ENCODE measurements around the gene PLXNA4.

Gene PLXNA4

GRCh38 chr7:132381742-132382472, 194.4 kb downstream of the PLXNA4 start:
- Histone ChIP-seq H4K8ac (ENCODE audit: low read depth, low read length) (no peak overlapping the region), H3K23ac (ENCODE audit: low read length) (no peak overlapping the region), H4K91ac (ENCODE audit: low read depth, low read length) (no peak overlapping the region), H2AFZ (ENCODE audit: insufficient read depth, low read length, poor library complexity) (no peak overlapping the region), H2BK5ac (ENCODE audit: low read depth, low read length, poor library complexity) (no peak overlapping the region), H3K18ac (ENCODE audit: low read length) (no peak overlapping the region), H3K79me1 (ENCODE audit: low read length) (no peaks in the 10 kb centered on the region), H2BK120ac (ENCODE audit: insufficient read depth, low read length, poor library complexity) (no peak overlapping the region), H3K9me3 (ENCODE audit: insufficient read depth, low read depth, low read length) (peaks cover 2% of the 10 kb centered on the region), H3K9ac (ENCODE audit: low read length) (no peak overlapping the region), H2BK12ac (ENCODE audit: low read length) (no peak overlapping the region), H3K14ac (ENCODE audit: low read length) (no peak overlapping the region), H3K27ac (ENCODE audit: low read depth, low read length) (no peak overlapping the region), H3K79me2 (ENCODE audit: control insufficient read depth, insufficient read depth, low read length, poor library complexity) (no peaks in the 10 kb centered on the region), H3K4ac (ENCODE audit: low read depth, low read length) (no peak overlapping the region), H3K4me3 (ENCODE audit: low read depth, low read length) (no peak overlapping the region), H3K36me3 (ENCODE audit: control insufficient read depth in 1 of 2, insufficient read depth in 2 of 2, low read length in 2 of 2) (no peaks in the 10 kb centered on the region), H4K12ac (ENCODE audit: low read depth, low read length) (no peak overlapping the region), H3K4me1 (ENCODE audit: control insufficient read depth in 1 of 2, insufficient read depth in 2 of 2, low read length in 2 of 2) (no peaks in the 10 kb centered on the region), H3K4me2 (ENCODE audit: low read length) (no peak overlapping the region), H2AK5ac (ENCODE audit: low read length) (no peak overlapping the region), H3K27me3 (ENCODE audit: insufficient read depth, low read length) (no peaks in the 10 kb centered on the region)
- no CpG with 5 or more reads among the region's 9 CpGs for WGBS (ENCODE audit: extremely low coverage, insufficient coverage, insufficient read length)
- no peak for DNase-seq

- peak overlapping the region; percentile 62 for H3K9ac ChIP-seq (ENCODE audit: low read length)
- no peak overlapping the region for H4K8ac ChIP-seq (ENCODE audit: low read depth, low read length)
- H3K4me1 ChIP-seq (ENCODE audit: control insufficient read depth in 1 of 2, insufficient read depth in 2 of 2, low read length in 2 of 2), result no peaks in the 10 kb centered on the region
- no peak overlapping the region for H4K91ac ChIP-seq (ENCODE audit: low read depth, low read length)
- peak in 1 of 2 donors; percentile 6 for DNase-seq
- no peak overlapping the region for H3K4me3 ChIP-seq (ENCODE audit: low read depth, low read length)
- no peak overlapping the region for H3K18ac ChIP-seq (ENCODE audit: low read length)
- H2AK5ac ChIP-seq (ENCODE audit: low read length), result no peak overlapping the region
- H3K4me2 ChIP-seq (ENCODE audit: low read length), result no peak overlapping the region
- no peak overlapping the region for H2BK12ac ChIP-seq (ENCODE audit: low read length)
- no peak overlapping the region for H3K4ac ChIP-seq (ENCODE audit: low read depth, low read length)
- no peaks in the 10 kb centered on the region for H3K79me1 ChIP-seq (ENCODE audit: low read length)
- H4K12ac ChIP-seq (ENCODE audit: low read depth, low read length), result no peak overlapping the region
- no peaks in the 10 kb centered on the region for H3K27me3 ChIP-seq (ENCODE audit: insufficient read depth, low read length)
- no peak overlapping the region for H3K27ac ChIP-seq (ENCODE audit: low read depth, low read length)
- no peaks in the 10 kb centered on the region for H3K79me2 ChIP-seq (ENCODE audit: control insufficient read depth, insufficient read depth, low read length, poor library complexity)
- no peaks in the 10 kb centered on the region for H3K36me3 ChIP-seq (ENCODE audit: control insufficient read depth in 1 of 2, insufficient read depth in 2 of 2, low read length in 2 of 2)
- no peak overlapping the region for H2BK5ac ChIP-seq (ENCODE audit: low read depth, low read length, poor library complexity)
- no peak overlapping the region for H2AFZ ChIP-seq (ENCODE audit: insufficient read depth, low read length, poor library complexity)
- H3K14ac ChIP-seq (ENCODE audit: low read length), result no peak overlapping the region
- WGBS (ENCODE audit: extremely low coverage, insufficient coverage, insufficient read length), result no CpG with 5 or more reads among the region's 3 CpGs
- no peak overlapping the region for H3K23ac ChIP-seq (ENCODE audit: low read length)
- H2BK120ac ChIP-seq (ENCODE audit: insufficient read depth, low read length, poor library complexity), result no peak overlapping the region
- peaks cover 2% of the 10 kb centered on the region for H3K9me3 ChIP-seq (ENCODE audit: insufficient read depth, low read depth, low read length)
Observed at GRCh38 chr7:132380059-132380458, 196.2 kb downstream of the PLXNA4 start.

GRCh38 chr7:132379292-132379691, 197.0 kb downstream of the PLXNA4 start:
- Histone ChIP-seq H3K18ac (ENCODE audit: low read length) (no peak overlapping the region), H2AFZ (ENCODE audit: insufficient read depth, low read length, poor library complexity) (no peak overlapping the region), H3K27me3 (ENCODE audit: insufficient read depth, low read length) (no peaks in the 10 kb centered on the region), H3K9ac (ENCODE audit: low read length) (no peak overlapping the region), H3K4me2 (ENCODE audit: low read length) (no peak overlapping the region), H3K4me3 (ENCODE audit: low read depth, low read length) (no peak overlapping the region), H3K9me3 (ENCODE audit: insufficient read depth, low read depth, low read length) (peaks cover 2% of the 10 kb centered on the region), H4K8ac (ENCODE audit: low read depth, low read length) (no peak overlapping the region), H3K14ac (ENCODE audit: low read length) (no peak overlapping the region), H2BK12ac (ENCODE audit: low read length) (no peak overlapping the region), H3K23ac (ENCODE audit: low read length) (no peak overlapping the region), H3K27ac (ENCODE audit: low read depth, low read length) (no peak overlapping the region), H2BK5ac (ENCODE audit: low read depth, low read length, poor library complexity) (no peak overlapping the region), H3K4ac (ENCODE audit: low read depth, low read length) (no peak overlapping the region), H4K91ac (ENCODE audit: low read depth, low read length) (no peak overlapping the region), H3K36me3 (ENCODE audit: control insufficient read depth in 1 of 2, insufficient read depth in 2 of 2, low read length in 2 of 2) (no peaks in the 10 kb centered on the region), H3K4me1 (ENCODE audit: control insufficient read depth in 1 of 2, insufficient read depth in 2 of 2, low read length in 2 of 2) (no peaks in the 10 kb centered on the region), H4K12ac (ENCODE audit: low read depth, low read length) (no peak overlapping the region), H2BK120ac (ENCODE audit: insufficient read depth, low read length, poor library complexity) (no peak overlapping the region), H3K79me2 (ENCODE audit: control insufficient read depth, insufficient read depth, low read length, poor library complexity) (no peaks in the 10 kb centered on the region), H2AK5ac (ENCODE audit: low read length) (no peak overlapping the region), H3K79me1 (ENCODE audit: low read length) (no peaks in the 10 kb centered on the region)
- no peak for DNase-seq
- no CpG with 5 or more reads among the region's 1 CpG for WGBS (ENCODE audit: extremely low coverage, insufficient coverage, insufficient read length)

GRCh38 chr7:132377703-132378584, 198.3 kb downstream of the PLXNA4 start:
- Histone ChIP-seq H3K4me3 (ENCODE audit: low read depth, low read length) (no peak overlapping the region), H4K8ac (ENCODE audit: low read depth, low read length) (no peak overlapping the region), H3K4me1 (ENCODE audit: control insufficient read depth in 1 of 2, insufficient read depth in 2 of 2, low read length in 2 of 2) (no peaks in the 10 kb centered on the region), H2BK12ac (ENCODE audit: low read length) (no peak overlapping the region), H3K79me1 (ENCODE audit: low read length) (no peaks in the 10 kb centered on the region), H2AFZ (ENCODE audit: insufficient read depth, low read length, poor library complexity) (no peak overlapping the region), H3K4me2 (ENCODE audit: low read length) (no peak overlapping the region), H3K23ac (ENCODE audit: low read length) (no peak overlapping the region), H3K9me3 (ENCODE audit: insufficient read depth, low read depth, low read length) (peaks cover 2% of the 10 kb centered on the region), H3K14ac (ENCODE audit: low read length) (no peak overlapping the region), H4K91ac (ENCODE audit: low read depth, low read length) (no peak overlapping the region), H2BK120ac (ENCODE audit: insufficient read depth, low read length, poor library complexity) (no peak overlapping the region), H3K36me3 (ENCODE audit: control insufficient read depth in 1 of 2, insufficient read depth in 2 of 2, low read length in 2 of 2) (no peaks in the 10 kb centered on the region), H3K27me3 (ENCODE audit: insufficient read depth, low read length) (no peaks in the 10 kb centered on the region), H3K4ac (ENCODE audit: low read depth, low read length) (no peak overlapping the region), H4K12ac (ENCODE audit: low read depth, low read length) (no peak overlapping the region), H2BK5ac (ENCODE audit: low read depth, low read length, poor library complexity) (no peak overlapping the region), H3K9ac (ENCODE audit: low read length) (no peak overlapping the region), H3K79me2 (ENCODE audit: control insufficient read depth, insufficient read depth, low read length, poor library complexity) (no peaks in the 10 kb centered on the region), H3K18ac (ENCODE audit: low read length) (no peak overlapping the region), H3K27ac (ENCODE audit: low read depth, low read length) (no peak overlapping the region), H2AK5ac (ENCODE audit: low read length) (no peak overlapping the region)
- no CpG with 5 or more reads among the region's 8 CpGs for WGBS (ENCODE audit: extremely low coverage, insufficient coverage, insufficient read length)
- no peak for DNase-seq

Measured in trophoblast cell (in vitro differentiated cells and primary cell).